ENCODE measurements around the gene KIRREL1. TPM values are rescaled to one million over a fixed set of nuclear protein-coding genes. Genes with fewer than 3 reads are reported as not detected.

The KIRREL1 gene
- total RNA-seq, 1 experiment from 2014 or later = 30.5 TPM

DNA sequence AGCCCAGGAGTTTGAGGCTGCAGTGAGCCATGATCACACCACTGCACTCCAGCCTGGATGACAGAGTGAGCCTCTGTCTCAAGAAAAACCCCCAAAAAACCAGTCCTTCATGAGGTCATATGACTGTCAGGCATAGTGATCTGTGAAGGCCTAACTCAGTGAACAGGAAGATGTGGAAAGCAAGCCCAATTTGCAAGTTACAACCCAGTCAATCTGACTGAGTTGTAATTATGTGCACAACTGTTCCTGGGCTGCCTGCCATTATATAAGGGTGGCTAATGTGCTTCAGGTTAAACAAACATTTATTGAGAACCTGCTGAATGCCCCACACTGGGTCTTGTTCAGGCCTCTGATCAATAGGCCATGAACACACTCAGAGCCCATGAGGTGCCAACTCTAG is 38.2 kb upstream of the KIRREL1 start:
- no peaks in the 10 kb centered on the region for H3K9me3 Mint-ChIP-seq
- no peak overlapping the region for H3K4me3 Mint-ChIP-seq
- no peaks in the 10 kb centered on the region for H3K9me3 ChIP-seq (ENCODE audit: control insufficient read depth, low read depth, low read length)
- no peak overlapping the region for H3K4ac ChIP-seq (ENCODE audit: low read depth, low read length)
- no peaks in the 10 kb centered on the region for H3K79me1 ChIP-seq (ENCODE audit: insufficient read depth, low read depth, low read length, poor library complexity, severe bottlenecking)
- no peak overlapping the region for H3K14ac ChIP-seq (ENCODE audit: insufficient read depth, low read length)
- no peak overlapping the region for H4K91ac ChIP-seq (ENCODE audit: insufficient read length, low read depth, low read length)
- TF ChIP-seq, protein P1, sequence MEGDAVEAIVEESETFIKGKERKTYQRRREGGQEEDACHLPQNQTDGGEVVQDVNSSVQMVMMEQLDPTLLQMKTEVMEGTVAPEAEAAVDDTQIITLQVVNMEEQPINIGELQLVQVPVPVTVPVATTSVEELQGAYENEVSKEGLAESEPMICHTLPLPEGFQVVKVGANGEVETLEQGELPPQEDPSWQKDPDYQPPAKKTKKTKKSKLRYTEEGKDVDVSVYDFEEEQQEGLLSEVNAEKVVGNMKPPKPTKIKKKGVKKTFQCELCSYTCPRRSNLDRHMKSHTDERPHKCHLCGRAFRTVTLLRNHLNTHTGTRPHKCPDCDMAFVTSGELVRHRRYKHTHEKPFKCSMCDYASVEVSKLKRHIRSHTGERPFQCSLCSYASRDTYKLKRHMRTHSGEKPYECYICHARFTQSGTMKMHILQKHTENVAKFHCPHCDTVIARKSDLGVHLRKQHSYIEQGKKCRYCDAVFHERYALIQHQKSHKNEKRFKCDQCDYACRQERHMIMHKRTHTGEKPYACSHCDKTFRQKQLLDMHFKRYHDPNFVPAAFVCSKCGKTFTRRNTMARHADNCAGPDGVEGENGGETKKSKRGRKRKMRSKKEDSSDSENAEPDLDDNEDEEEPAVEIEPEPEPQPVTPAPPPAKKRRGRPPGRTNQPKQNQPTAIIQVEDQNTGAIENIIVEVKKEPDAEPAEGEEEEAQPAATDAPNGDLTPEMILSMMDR (conservative IDR thresholded peaks at IDR 0.05) = no peak
- H2BK5ac ChIP-seq (ENCODE audit: insufficient read length, low read length) = no peak overlapping the region
- H3K79me2 ChIP-seq (ENCODE audit: insufficient read depth, low read length) = no peaks in the 10 kb centered on the region
- H3K4me1 ChIP-seq (ENCODE audit: insufficient read depth, low read length) = no peaks in the 10 kb centered on the region
- H3K56ac ChIP-seq (ENCODE audit: insufficient read length, low read depth, low read length) = no peak overlapping the region
- H3K4me2 ChIP-seq (ENCODE audit: insufficient read depth, insufficient read length, low read length) = no peak overlapping the region
- H3K9ac ChIP-seq (ENCODE audit: extremely low read depth, insufficient read length, low read length) = no peak overlapping the region
- H3K36me3 Mint-ChIP-seq (ENCODE audit: insufficient read depth in 1 of 3, low read depth in 3 of 3) = no peaks in the 10 kb centered on the region
- no peak overlapping the region for H2BK15ac ChIP-seq (ENCODE audit: low read depth, low read length)
- no peak overlapping the region for H2BK20ac ChIP-seq (ENCODE audit: low read depth, low read length, poor library complexity, severe bottlenecking)
- no peaks in the 10 kb centered on the region for H4K20me1 ChIP-seq (ENCODE audit: control insufficient read depth, insufficient read depth, insufficient read length)
- no peak overlapping the region for H2BK120ac ChIP-seq (ENCODE audit: low read depth, low read length, poor library complexity, severe bottlenecking)
- H3K27me3 Mint-ChIP-seq (ENCODE audit: low read depth) = peaks cover 29% of the 10 kb centered on the region
- no peaks in the 10 kb centered on the region for H3K4me1 Mint-ChIP-seq
- H3T11ph ChIP-seq (ENCODE audit: low read length) = no peak overlapping the region
- no peaks in the 10 kb centered on the region for H3K27me3 ChIP-seq (ENCODE audit: insufficient read depth, low read length)
- DNase-seq = no peak
- H4K8ac ChIP-seq (replicated peaks; ENCODE audit: insufficient read length, low read depth, low read length) = no peak overlapping the region
- H2AK5ac ChIP-seq (ENCODE audit: insufficient read length, low read length) = no peak overlapping the region
- H2AFZ ChIP-seq (ENCODE audit: low read length) = no peak overlapping the region
- H2BK12ac ChIP-seq (ENCODE audit: insufficient read length, low read depth, low read length) = no peak overlapping the region
- H3K27ac ChIP-seq (ENCODE audit: insufficient read length, low read depth, low read length) = no peak overlapping the region
- no peak overlapping the region for H3K23ac ChIP-seq (ENCODE audit: insufficient read length, low read depth, low read length)
- no peak overlapping the region for H3K18ac ChIP-seq (ENCODE audit: insufficient read length, low read depth, low read length)
- H4K5ac ChIP-seq (ENCODE audit: insufficient read length, low read depth, low read length) = no peak overlapping the region
- H3K23me2 ChIP-seq (ENCODE audit: insufficient read length, low read depth, low read length, poor library complexity, severe bottlenecking) = no peaks in the 10 kb centered on the region
- H3K27ac Mint-ChIP-seq = no peak overlapping the region

Data from H9 (cell line).